HG02884 (cell line): ENCODE measurements around the gene TIGD6.

Experiments
- ATAC-seq: cut with Tn5 transposase; IDR thresholded peaks from one replicate; pipeline ENCODE4 v1.9.1; 2021; ENCODE audit warnings: mild to moderate bottlenecking, moderate library complexity; ENCODE audit not compliant: unreplicated experiment

TIGD6 gene

GRCh38 chr5:149981206-149981605 is 19.2 kb downstream of the TIGD6 start:
- ATAC-seq: no peak

- ATAC-seq: no peak
These were observed 20.6 kb downstream of the TIGD6 start for GRCh38 chr5:149979896-149980295.

- no peak for ATAC-seq
These were observed 25.0 kb downstream of the TIGD6 start for GRCh38 chr5:149975409-149975808.

- no peak for ATAC-seq
These were observed 31.1 kb downstream of the TIGD6 start for GRCh38 chr5:149969181-149969930.

GRCh38 chr5:149966946-149967345 is 33.5 kb downstream of the TIGD6 start:
- no peak for ATAC-seq

- no peak for ATAC-seq
These were observed 36.7 kb downstream of the TIGD6 start for GRCh38 chr5:149963729-149964128.

GRCh38 chr5:149962601-149963300 is 37.7 kb downstream of the TIGD6 start:
- ATAC-seq: no peak

GRCh38 chr5:149961957-149962409 is 38.5 kb downstream of the TIGD6 start:
- no peak for ATAC-seq

GRCh38 chr5:149961186-149961685 is 39.2 kb downstream of the TIGD6 start:
- peak; percentile 2 for ATAC-seq

- ATAC-seq: peak; percentile 97
These were observed 39.9 kb downstream of the TIGD6 start, which contains the start of gene SLC26A2 for GRCh38 chr5:149960272-149961185. SLC26A2 (plus strand) TSS chr5:149960758; CDS start chr5:149977653, 16,895 bp downstream.

GRCh38 chr5:149959406-149960236 is 40.8 kb downstream of the TIGD6 start:
- no peak for ATAC-seq

GRCh38 chr5:149957855-149958254 is 42.6 kb downstream of the TIGD6 start:
- no peak for ATAC-seq

GRCh38 chr5:149956685-149957084 is 43.8 kb downstream of the TIGD6 start:
- no peak for ATAC-seq

- no peak for ATAC-seq
These were observed 45.7 kb downstream of the TIGD6 start for GRCh38 chr5:149954798-149955197.

GRCh38 chr5:149953436-149954121 is 46.9 kb downstream of the TIGD6 start:
- ATAC-seq: no peak

GRCh38 chr5:149951138-149951749 is 49.2 kb downstream of the TIGD6 start:
- no peak for ATAC-seq

GRCh38 chr5:149948993-149949392 is 51.5 kb downstream of the TIGD6 start:
- ATAC-seq: no peak

- ATAC-seq: no peak
These were observed 54.3 kb downstream of the TIGD6 start for GRCh38 chr5:149946118-149946517.

- no peak for ATAC-seq
These were observed 55.8 kb downstream of the TIGD6 start, which contains the start of gene PDE6A for GRCh38 chr5:149944666-149945065. PDE6A (minus strand) TSS chr5:149944793; CDS start chr5:149944673, 120 bp downstream.
